ENCODE data around the gene CFAP119.
A peak's percentile ranks its signal among the peaks of the same experiment; 100 is the strongest.

CFAP119 gene

GRCh38 chr16:30740364-30741251 is 21.3 kb downstream of the CFAP119 start:
- peak; percentile 96 for DNase-seq (ENCODE audit: low spot score)

GRCh38 chr16:30738984-30739951 is 22.6 kb downstream of the CFAP119 start:
- no peak for DNase-seq (ENCODE audit: low spot score)

GRCh38 chr16:30737794-30738648 is 23.8 kb downstream of the CFAP119 start:
- no peak for DNase-seq (ENCODE audit: low spot score)

- DNase-seq (ENCODE audit: low spot score) = no peak
Measured at GRCh38 chr16:30736995-30737793, 24.7 kb downstream of the CFAP119 start.

GRCh38 chr16:30731411-30731810 is 30.5 kb downstream of the CFAP119 start:
- DNase-seq (ENCODE audit: low spot score) = no peak

GRCh38 chr16:30728899-30729672 is 32.8 kb downstream of the CFAP119 start:
- DNase-seq (ENCODE audit: low spot score) = no peak

GRCh38 chr16:30728321-30728720 is 33.5 kb downstream of the CFAP119 start:
- DNase-seq (ENCODE audit: low spot score) = no peak

- no peak for DNase-seq (ENCODE audit: low spot score)
Measured at GRCh38 chr16:30725418-30725792, 36.5 kb downstream of the CFAP119 start.

GRCh38 chr16:30724641-30725417 is 37.0 kb downstream of the CFAP119 start:
- no peak for DNase-seq (ENCODE audit: low spot score)

GRCh38 chr16:30723725-30724355 is 38.0 kb downstream of the CFAP119 start:
- no peak for DNase-seq (ENCODE audit: low spot score)

GRCh38 chr16:30722916-30723315 is 38.9 kb downstream of the CFAP119 start:
- DNase-seq (ENCODE audit: low spot score) = no peak

- no peak for DNase-seq (ENCODE audit: low spot score)
Measured at GRCh38 chr16:30722443-30722842, 39.4 kb downstream of the CFAP119 start.

GRCh38 chr16:30721606-30722005 is 40.3 kb downstream of the CFAP119 start:
- no peak for DNase-seq (ENCODE audit: low spot score)

- no peak for DNase-seq (ENCODE audit: low spot score)
Measured at GRCh38 chr16:30721167-30721566, 40.7 kb downstream of the CFAP119 start.

GRCh38 chr16:30720694-30721093 is 41.2 kb downstream of the CFAP119 start:
- DNase-seq (ENCODE audit: low spot score) = no peak

- DNase-seq (ENCODE audit: low spot score) = no peak
Measured at GRCh38 chr16:30720086-30720485, 41.8 kb downstream of the CFAP119 start.

GRCh38 chr16:30715750-30716445 is 46.0 kb downstream of the CFAP119 start:
- peak; percentile 17 for DNase-seq (ENCODE audit: low spot score)

GRCh38 chr16:30711712-30712111 is 50.1 kb downstream of the CFAP119 start:
- DNase-seq (ENCODE audit: low spot score) = no peak
